Endothelial cell of umbilical vein (primary cell): Measurements from ENCODE around the gene TOP3A. TPM values are rescaled to one million over a fixed set of nuclear protein-coding genes. Genes with fewer than 3 reads are reported as not detected.

ENCODE experiments used
- BruUV-seq: library from RNA; stranded (reverse); fragments of 400-500 nt; replicated peaks from 2 replicates; lab custom pipeline; 2021; lab: Mats Ljungman, UMichigan
- CTCF ChIA-PET: fragments of 300-600, 350-600 bp; sonication (Branson Sonifier 250); formaldehyde crosslinking; loops from one replicate; lab custom pipeline; 2021; ENCODE audit warnings: antibody characterized with exemption, inconsistent platforms; lab: Charles Lee
- POLR2A ChIA-PET: fragments of 300-600, 350-600 bp; sonication (Branson Sonifier 250); formaldehyde crosslinking; loops from one replicate; lab custom pipeline; 2021; ENCODE audit warnings: antibody characterized with exemption, inconsistent platforms; lab: Charles Lee
- DNase-seq: peaks from one replicate; pipeline ENCODE4 v3.0.0-alpha.2; 2011; ENCODE audit warnings: low read depth, low spot score
- FAIRE-seq: peaks from 2 replicates; lab custom pipeline; 2011; peaks lifted over from hg19 to GRCh38; lab: Jason Lieb, UNC
- H2AFZ ChIP-seq: 2 replicates; pipeline ENCODE4 v1.6.0; 2012; ENCODE audit warnings: low read depth, low read length, control low read depth, inconsistent platforms
- H3K27ac ChIP-seq: 2 replicates; pipeline ENCODE4 v1.5.1; 2011; ENCODE audit warnings: low read depth, mild to moderate bottlenecking, control low read depth, low read length, moderate library complexity; ENCODE audit not compliant: insufficient read depth
- H3K27me3 ChIP-seq, 2 experiments: 2 replicates each; pipeline versions ENCODE4 v1.6.0 to v1.6.1; 2011; ENCODE audit warnings: low read length in 2 of 2, mixed read lengths in 1 of 2; ENCODE audit not compliant: control insufficient read depth in 2 of 2, insufficient read depth in 2 of 2
- H3K36me3 ChIP-seq, 2 experiments: 2 replicates in 1 of 2; 3 replicates in 1 of 2; pipeline ENCODE4 v1.5.1; 2011; ENCODE audit warnings: low read length in 2 of 2, mild to moderate bottlenecking in 1 of 2, moderate library complexity in 1 of 2; ENCODE audit not compliant: control insufficient read depth in 2 of 2, insufficient read depth in 2 of 2; ENCODE audit errors: extremely low read depth in 1 of 2
- H3K4me1 ChIP-seq: 3 replicates; pipeline ENCODE4 v1.5.1; 2011; ENCODE audit warnings: mild to moderate bottlenecking, low read length; ENCODE audit not compliant: control insufficient read depth, insufficient read depth; ENCODE audit errors: extremely low read depth
- H3K4me2 ChIP-seq: 2 replicates; pipeline ENCODE4 v1.6.1; 2011; ENCODE audit warnings: low read length, control low read depth, mixed read lengths; ENCODE audit not compliant: insufficient read depth
- H3K4me3 ChIP-seq, 3 experiments: fragments of 200-600 bp in 1 of 3; sonication (generic), shearing (Covaris generic) in 1 of 3; replicated peaks in 1 of 3; 2 replicates each; pipeline ENCODE4 v1.5.1; 2011 to 2016; ENCODE audit warnings: control low read depth in 3 of 3, low read length in 3 of 3, mild to moderate bottlenecking in 2 of 3, inconsistent platforms in 1 of 3, low read depth in 1 of 3, moderate library complexity in 1 of 3; ENCODE audit not compliant: insufficient read depth in 1 of 3
- H3K79me2 ChIP-seq: 2 replicates; pipeline ENCODE4 v1.6.0; 2012; ENCODE audit warnings: low read length, inconsistent platforms; ENCODE audit not compliant: control insufficient read depth, insufficient read depth
- H3K9ac ChIP-seq: replicated peaks from 2 replicates; pipeline ENCODE3; 2011; ENCODE audit warnings: low read length, control low read depth; ENCODE audit not compliant: insufficient read depth; ENCODE audit errors: extremely low read depth
- H3K9me1 ChIP-seq: replicated peaks from 3 replicates; pipeline ENCODE4 v1.6.0; 2011; ENCODE audit warnings: mild to moderate bottlenecking, low read length; ENCODE audit not compliant: control insufficient read depth, insufficient read depth; ENCODE audit errors: extremely low read depth
- H3K9me3 ChIP-seq: replicated peaks from 2 replicates; pipeline ENCODE4 v1.5.1; 2012; ENCODE audit warnings: low read length, inconsistent platforms; ENCODE audit not compliant: control insufficient read depth, insufficient read depth
- H4K20me1 ChIP-seq: replicated peaks from 2 replicates; pipeline ENCODE3; 2011; ENCODE audit warnings: mild to moderate bottlenecking, low read length; ENCODE audit not compliant: control insufficient read depth, insufficient read depth; ENCODE audit errors: extremely low read depth
- CTCF ChIP-seq, 2 donors: IDR thresholded peaks; 1 replicate in 1 of 2; 2 replicates in 1 of 2; pipeline ENCODE4 v1.5.1; 2011; ENCODE audit warnings: low read length in 2 of 2, mild to moderate bottlenecking in 2 of 2, moderate library complexity in 2 of 2, control low read depth in 1 of 2, inconsistent platforms in 1 of 2, low read depth in 1 of 2; ENCODE audit not compliant: insufficient read depth in 1 of 2; ENCODE audit errors: extremely low read depth in 1 of 2
- EZH2 ChIP-seq: IDR thresholded peaks from 2 replicates; pipeline ENCODE4 v1.6.1; 2012; ENCODE audit warnings: borderline replicate concordance, low read depth, mild to moderate bottlenecking, moderate library complexity, low read length, inconsistent platforms; ENCODE audit not compliant: severe bottlenecking
- FOS ChIP-seq: IDR thresholded peaks from 2 replicates; pipeline ENCODE4 v1.6.1; 2011; ENCODE audit warnings: mild to moderate bottlenecking, low read length, moderate library complexity, borderline replicate concordance; ENCODE audit not compliant: insufficient read depth
- GATA2 ChIP-seq: IDR thresholded peaks from 2 replicates; pipeline ENCODE4 v1.7.0; 2011; ENCODE audit warnings: low read depth, mild to moderate bottlenecking, moderate library complexity, mixed read lengths, low read length; ENCODE audit not compliant: insufficient read length, insufficient read depth
- JUN ChIP-seq: IDR thresholded peaks from 2 replicates; pipeline ENCODE4 v1.6.1; 2011; ENCODE audit warnings: borderline replicate concordance, low read depth; ENCODE audit not compliant: insufficient read length, insufficient read depth
- MYC ChIP-seq: IDR thresholded peaks from one replicate; pipeline ENCODE4 v1.6.1; 2011; ENCODE audit warnings: mild to moderate bottlenecking, low read depth, low read length
- POLR2A ChIP-seq: IDR thresholded peaks from 2 replicates; pipeline ENCODE4 v1.6.1; 2012; ENCODE audit warnings: low read depth, mild to moderate bottlenecking, control low read depth, low read length
- POLR2AphosphoS5 ChIP-seq: IDR thresholded peaks from 2 replicates; pipeline ENCODE4 v1.6.1; 2012; ENCODE audit warnings: low read depth, mild to moderate bottlenecking, control low read depth, low read length, moderate library complexity; ENCODE audit not compliant: insufficient read depth
- dilution Hi-C: fragments of 300-500 bp; cut with MboI; formaldehyde crosslinking; loops from one replicate; pipeline ENCODE4 v1.15.0; 2019; ENCODE audit warnings: low sequenced_read_pairs; ENCODE audit not compliant: extremely low pct_ligation_motif_present
- intact Hi-C: fragments of 100-400 bp; cut with micrococcal nuclease; formaldehyde crosslinking; loops from one replicate; pipeline ENCODE4 v1.10.0; 2022
- polyA plus RNA-seq, 4 experiments: library from polyadenylated mRNA; depleted of rRNA in 3 of 4; stranded (reverse) in 3 of 4; unstranded in 1 of 4; fragments of >200 nt; gene quantifications; 2 replicates each; pipeline versions ENCODE4 v1.2.1 to v1.2.3, GENCODE V29; 2011 to 2012; ENCODE audit warnings: missing spikeins in 1 of 4
- total RNA-seq: library from RNA; stranded (reverse); gene quantifications from 2 replicates; pipeline ENCODE4 v1.2.3, GENCODE V29; 2021
- TF ChIP-seq, protein P1 (sequence below): IDR thresholded peaks from 2 replicates; pipeline ENCODE4 v1.6.1; 2011; ENCODE audit not compliant: insufficient read depth, insufficient read length

Gene TOP3A
- total and polyA plus RNA-seq, 2 donors (not counting 3 experiments of a cell fraction or from before 2014, with no cell fraction given) = 20.4 to 53.1 TPM

DNA sequence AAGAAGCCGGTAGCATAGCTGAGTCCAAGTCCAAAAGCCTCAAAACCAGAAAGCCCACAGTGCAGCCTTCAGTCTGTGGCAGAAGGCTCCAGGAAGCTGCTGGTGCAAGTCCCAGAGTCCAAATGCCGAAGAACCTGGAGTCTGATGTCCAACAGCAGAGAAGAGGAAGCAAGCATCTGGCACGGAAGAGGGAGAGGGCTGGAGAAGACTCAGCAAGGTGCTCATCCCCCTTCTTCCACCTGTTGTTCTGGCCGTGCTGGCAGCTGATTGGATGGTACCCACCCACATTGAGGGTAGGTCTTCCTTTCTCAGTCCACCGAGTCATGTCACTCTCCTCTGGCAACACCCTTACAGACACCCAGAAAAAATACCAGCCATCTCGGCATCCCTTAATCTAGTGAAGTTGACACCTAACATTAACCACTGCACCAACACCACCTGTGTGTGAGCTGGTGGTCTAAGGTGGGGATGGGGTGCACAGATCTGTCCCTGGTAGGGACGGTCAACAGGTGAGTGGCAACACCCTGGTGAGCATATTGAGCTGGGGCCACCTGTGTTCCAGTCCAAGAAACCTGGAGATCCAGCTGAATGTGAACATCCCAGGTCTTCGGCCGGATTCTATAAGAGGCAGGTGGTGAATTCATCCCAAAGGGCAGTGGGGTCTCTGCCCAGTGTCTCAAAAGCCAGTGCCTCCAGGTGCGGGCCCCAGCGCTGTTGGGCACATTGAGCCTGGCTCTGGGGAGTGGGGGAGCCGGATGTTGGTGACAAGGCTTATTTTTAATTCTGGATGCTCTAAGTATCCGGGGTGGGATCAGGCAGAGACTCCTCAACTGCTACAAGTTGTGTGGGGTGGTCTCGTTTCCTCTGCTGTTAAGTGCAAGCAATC, 44.5 kb downstream of the TOP3A start:
- dilution Hi-C loops (no loop called here), intact Hi-C loops (no loop called here)
- Histone ChIP-seq H3K9me1 (no peaks in the 10 kb centered on the region), H3K4me3 (no peak overlapping the region), H3K9ac (no peak overlapping the region), H4K20me1 (no peaks in the 10 kb centered on the region), H3K4me2 (no peak overlapping the region), H3K27me3 (no peaks in the 10 kb centered on the region), H3K27ac (no peak overlapping the region), H3K36me3 (peaks cover 5 to 7% of the 10 kb centered on the region in 2 experiments), H3K9me3 (no peaks in the 10 kb centered on the region), H3K79me2 (no peaks in the 10 kb centered on the region), H2AFZ (no peak overlapping the region), H3K4me1 (no peaks in the 10 kb centered on the region)
- ChIA-PET POLR2A (no interaction called here), CTCF (interaction anchor here (0.7 to 1.5 kb wide), 2 partner anchors 52 to 130 kb away, joined by 3 to 4 read pairs; no protein-coding TSS in a partner anchor)
- TF ChIP-seq GATA2 (no peak), POLR2A (no peak), POLR2AphosphoS5 (no peak), EZH2 (no peak), CTCF (IDR thresholded peaks at IDR 0.05; ENCODE audit: extremely low read depth in 1 of 2, insufficient read depth in 1 of 2, low read depth in 1 of 2, low read length in 2 of 2) (no peak), MYC (no peak), JUN (no peak), FOS (no peak)
- TF ChIP-seq, protein P1, sequence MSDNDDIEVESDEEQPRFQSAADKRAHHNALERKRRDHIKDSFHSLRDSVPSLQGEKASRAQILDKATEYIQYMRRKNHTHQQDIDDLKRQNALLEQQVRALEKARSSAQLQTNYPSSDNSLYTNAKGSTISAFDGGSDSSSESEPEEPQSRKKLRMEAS = no peak
- no peak for FAIRE-seq
- BruUV-seq = no TSS peak
- DNase-seq = no peak
